A549 (cell line): Measurements from ENCODE around the gene NARS2. TPM values are rescaled to one million over a fixed set of nuclear protein-coding genes. Genes with fewer than 3 reads are reported as not detected.

Source experiments
- ATAC-seq, 2 experiments: fragments of 200-7000 bp in 1 of 2; fragments of >200 bp in 1 of 2; cut with Nextera tagmentation in 1 of 2; cut with Tn5 transposase in 1 of 2; 3 replicates each; pipeline versions ENCODE4 v1.8.0 to v1.9.1; 2018 to 2020; ENCODE audit warnings: mild to moderate bottlenecking in 1 of 2, moderate library complexity in 1 of 2
- CTCF ChIA-PET: fragments of 300-600 bp; sonication (Branson Sonifier 250); formaldehyde crosslinking; extraction: SDS; loops from one replicate; lab custom pipeline; 2021; ENCODE audit warnings: antibody characterized with exemption, inconsistent platforms; lab: Yijun Ruan, JAX
- POLR2A ChIA-PET: fragments of 350-600 bp; formaldehyde crosslinking; extraction: SDS; loops from one replicate; lab custom pipeline; 2021; ENCODE audit warnings: antibody characterized with exemption, inconsistent platforms; lab: Yijun Ruan, JAX
- DNase-seq, 2 experiments: peaks; one replicate each; pipeline versions ENCODE4 v3.0.0 to v3.0.0-alpha.2; 2011 to 2016; ENCODE audit warnings: low read depth in 1 of 2, low spot score in 1 of 2
- FAIRE-seq: peaks from 2 replicates; lab custom pipeline; 2011; peaks lifted over from hg19 to GRCh38; lab: Jason Lieb, UNC
- H3K27ac ChIP-seq, 2 experiments: fragments of >200 bp; sonication (Bioruptor Twin); formaldehyde crosslinking; 3 replicates each; pipeline ENCODE4 v1.5.1; 2016 to 2017
- H3K4me1 ChIP-seq: fragments of >200 bp; sonication (Bioruptor Twin); formaldehyde crosslinking; 3 replicates; pipeline ENCODE4 v1.6.1; 2016
- H3K4me2 ChIP-seq: fragments of >200 bp; sonication (Bioruptor Twin); formaldehyde crosslinking; 3 replicates; pipeline ENCODE4 v1.6.1; 2016
- H3K4me3 ChIP-seq: fragments of >200 bp; sonication (Bioruptor Twin); formaldehyde crosslinking; 3 replicates; pipeline ENCODE4 v1.5.1; 2016
- H3K9me3 ChIP-seq: fragments of >200 bp; sonication (Bioruptor Twin); formaldehyde crosslinking; 3 replicates; pipeline ENCODE4 v1.6.1; 2016
- ATOH8 ChIP-seq: fragments of 250-450 bp; sonication (Bioruptor Pico); IDR thresholded peaks from 2 replicates; pipeline ENCODE4 v1.5.0; 2020; ENCODE audit warnings: low read depth, mild to moderate bottlenecking, moderate library complexity
- CBX8 ChIP-seq: fragments of 200-600 bp; sonication (generic); IDR thresholded peaks from 2 replicates; pipeline ENCODE4 v1.6.1; 2016
- E2F6 ChIP-seq: IDR thresholded peaks from 2 replicates; pipeline ENCODE4 v1.6.1; 2012; ENCODE audit warnings: low read depth, borderline replicate concordance
- EHF ChIP-seq: fragments of 250-450 bp; sonication (Bioruptor Pico); IDR thresholded peaks from 2 replicates; pipeline ENCODE4 v1.5.0; 2020; ENCODE audit warnings: mild to moderate bottlenecking
- ELK1 ChIP-seq: fragments of 150-350 bp; IDR thresholded peaks from 2 replicates; pipeline ENCODE4 v1.6.1; 2014; ENCODE audit warnings: low read depth, mild to moderate bottlenecking, low read length
- HOXB13 ChIP-seq: fragments of 250-450 bp; sonication (Bioruptor Pico); IDR thresholded peaks from 2 replicates; pipeline ENCODE4 v1.5.0; 2020; ENCODE audit warnings: low read depth, mild to moderate bottlenecking, moderate library complexity
- HOXB5 ChIP-seq: fragments of 250-450 bp; sonication (Bioruptor Pico); IDR thresholded peaks from 2 replicates; pipeline ENCODE4 v1.5.0; 2020; ENCODE audit warnings: mild to moderate bottlenecking, moderate library complexity
- KDM1A ChIP-seq: fragments of 200-600 bp; sonication (generic); IDR thresholded peaks from 2 replicates; pipeline ENCODE4 v1.6.1; 2016; ENCODE audit warnings: low read depth, mild to moderate bottlenecking
- PHF8 ChIP-seq: fragments of 200-600 bp; sonication (generic); IDR thresholded peaks from 2 replicates; pipeline ENCODE4 v1.6.1; 2016; ENCODE audit warnings: low read depth, mild to moderate bottlenecking, antibody characterized with exemption, moderate library complexity, borderline replicate concordance
- POLR2A ChIP-seq: IDR thresholded peaks from 2 replicates; pipeline ENCODE4 v1.6.1; 2012; ENCODE audit warnings: mild to moderate bottlenecking, low read length
- REST ChIP-seq: fragments of 200-600 bp; sonication (generic); IDR thresholded peaks from 2 replicates; pipeline ENCODE4 v1.6.1; 2016; ENCODE audit warnings: antibody characterized with exemption, mild to moderate bottlenecking, moderate library complexity
- RNF2 ChIP-seq: fragments of 200-600 bp; sonication (generic); IDR thresholded peaks from 2 replicates; pipeline ENCODE4 v1.6.1; 2016; ENCODE audit warnings: low read depth, mild to moderate bottlenecking, antibody characterized with exemption, moderate library complexity, borderline replicate concordance
- TFCP2L1 ChIP-seq: fragments of 250-450 bp; sonication (Bioruptor Pico); IDR thresholded peaks from 2 replicates; pipeline ENCODE4 v1.5.0; 2021; ENCODE audit warnings: mild to moderate bottlenecking
- USF2 ChIP-seq: fragments of 450-650 bp; IDR thresholded peaks from 2 replicates; pipeline ENCODE4 v1.6.1; 2014; ENCODE audit warnings: antibody characterized with exemption
- ZC3H11A ChIP-seq: fragments of 450-650 bp; IDR thresholded peaks from 2 replicates; pipeline ENCODE4 v1.6.1; 2014; ENCODE audit warnings: antibody characterized with exemption, mild to moderate bottlenecking
- ZFP36 ChIP-seq: fragments of 450-650 bp; IDR thresholded peaks from 2 replicates; pipeline ENCODE4 v1.6.1; 2014; ENCODE audit warnings: borderline replicate concordance; ENCODE audit not compliant: partially characterized antibody
- WGBS: methylation state at CpG from one replicate; pipeline ENCODE4 v1.1.6; 2017; ENCODE audit errors: missing lambda C conversion rate; 5-methylcytosine and 5-hydroxymethylcytosine counted together
- polyA plus RNA-seq, 4 experiments: library from polyadenylated mRNA; depleted of rRNA in 3 of 4; stranded (reverse); fragments of >200 nt; fragmentation: RNase III in 1 of 4; extraction: RNeasy Plus Mini Kit Qiagen cat#74134 plus additional on column Dnase treatment in 1 of 4; gene quantifications; 2 replicates in 3 of 4; 3 replicates in 1 of 4; pipeline ENCODE4 v1.2.3, GENCODE V29; 2011 to 2017
- TF ChIP-seq, protein P1 (sequence below): IDR thresholded peaks from 2 replicates; pipeline ENCODE4 v1.6.1; 2012

Gene NARS2
- polyA plus RNA-seq, 2 of the 4 experiments (the other 2 are of a cell fraction): 29.7 to 57.7 TPM

- 7% methylated on average over 25 of the region's 68 CpGs for WGBS
- FAIRE-seq (no peak), ATAC-seq (peak; percentile 43 to 56), DNase-seq (peak; percentile 64 to 73)
- ChIA-PET POLR2A (interaction anchor here (1.1 to 3.1 kb wide), 2 partner anchors 232 to 279 kb away, joined by 4 to 8 read pairs; partner anchors contain the start of gene ALG8), CTCF (interaction anchor here (1.0 to 5.9 kb wide), 9 partner anchors 10 to 295 kb away, joined by 3 to 63 read pairs (median 3); partner anchors contain the start of gene NARS2)
- TF ChIP-seq ZC3H11A (no peak), KDM1A (no peak), CBX8 (no peak), TFCP2L1 (CRISPR knock-in tag) (peak; percentile 31; the same call in 1 of the 2 replicates), PHF8 (peak; percentile 82; the same call in 1 of the 2 replicates), USF2 (no peak), E2F6 (peak; percentile 86), RNF2 (peak; percentile 38; the same call in 1 of the 2 replicates), ATOH8 (CRISPR knock-in tag) (peak; percentile 82; the same call in 1 of the 2 replicates), HOXB5 (CRISPR knock-in tag) (peak; percentile 84), ELK1 (no peak), EHF (CRISPR knock-in tag) (peak; percentile 73; the same call in 1 of the 2 replicates), POLR2A (0 out of 2 replicates have a peak, but pooled peaks have one; percentile 18), HOXB13 (CRISPR knock-in tag) (0 out of 2 replicates have a peak, but pooled peaks have one; percentile 62)
- TF ChIP-seq, protein P1, sequence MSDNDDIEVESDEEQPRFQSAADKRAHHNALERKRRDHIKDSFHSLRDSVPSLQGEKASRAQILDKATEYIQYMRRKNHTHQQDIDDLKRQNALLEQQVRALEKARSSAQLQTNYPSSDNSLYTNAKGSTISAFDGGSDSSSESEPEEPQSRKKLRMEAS: peak; percentile 82
- peak overlapping the region; percentile 79 to 95 for H3K27ac ChIP-seq
- H3K9me3 ChIP-seq: no peaks in the 10 kb centered on the region
- peak overlapping the region; percentile 86 for H3K4me3 ChIP-seq
- peaks cover 32% of the 10 kb centered on the region for H3K4me1 ChIP-seq
- peak overlapping the region; percentile 82 for H3K4me2 ChIP-seq
Observed at GRCh38 chr11:78417888-78418583, 156.6 kb downstream of the NARS2 start.

GRCh38 chr11:78417175-78417887, 157.3 kb downstream of the NARS2 start, which contains the start of gene GAB2:
Gene GAB2, minus strand, starts transcription at chr11:78417820. Its CDS starts 100 bp downstream, at chr11:78417720.
- FAIRE-seq: no peak
- no peak for DNase-seq
- Histone ChIP-seq H3K4me3 (peak within 1 kb of the TSS; percentile 86), H3K27ac (peak within 1 kb of the TSS; percentile 79 to 95)
- TF ChIP-seq REST: no peak
- no peak for TF ChIP-seq ZFP36
- TF ChIP-seq, all 56 proteins: peak for 0
- ATAC-seq: no peak; a peak in 2 of 6 replicates
- H3K4me2 ChIP-seq: peak within 1 kb of the TSS; percentile 82
- 3% methylated on average over 24 of the region's 93 CpGs for WGBS
- CTCF ChIA-PET: interaction anchor here (0.7 to 5.9 kb wide), 19 partner anchors 10 to 294 kb away, joined by 3 to 63 read pairs (median 4); partner anchors contain the start of gene NARS2
- H3K4me1 ChIP-seq: peaks cover 32% of the 10 kb centered on the region
- no peaks in the 10 kb centered on the region for H3K9me3 ChIP-seq
- POLR2A ChIA-PET: interaction anchor here (0.7 to 3.1 kb wide), 5 partner anchors 157 to 278 kb away, joined by 4 to 10 read pairs (median 8); partner anchors contain the start of genes ALG8 and NARS2
